GM21737 (cell line): Measurements from ENCODE around the gene FAM9B.
"Not testable (repeated sequence)": the region's sequence is repeated elsewhere in the genome, so short reads cannot be mapped to it uniquely, and the experiment has no call there.

ENCODE experiments used
- ATAC-seq: cut with Tn5 transposase; IDR thresholded peaks from one replicate; pipeline ENCODE4 v1.9.1; 2021; ENCODE audit warnings: mild to moderate bottlenecking, moderate library complexity; ENCODE audit not compliant: unreplicated experiment

FAM9B gene

DNA sequence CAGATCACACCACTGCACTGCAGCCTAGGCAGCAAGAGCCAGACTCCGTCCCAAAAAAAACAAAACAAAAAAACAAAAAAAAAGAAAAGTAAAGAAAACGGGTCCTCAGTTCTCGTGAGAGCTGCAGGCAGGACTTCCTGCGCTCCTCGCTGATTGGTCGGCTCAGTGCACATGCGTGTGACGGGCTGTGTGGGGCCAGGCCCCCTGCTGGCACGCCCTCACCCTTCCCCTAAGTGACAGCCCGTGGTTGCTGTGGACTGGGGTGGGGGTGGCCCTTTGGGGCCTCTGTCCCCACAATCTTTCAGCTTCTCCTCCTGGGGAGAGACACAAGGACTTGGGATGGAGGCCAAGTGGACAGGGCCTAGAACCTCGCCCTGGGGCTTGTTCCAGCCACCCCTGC, at the start of gene FAM9B:
TSS of gene FAM9B (minus strand) at position 139 of the 400 bp plus-strand sequence. CDS start 1,141 bp downstream, outside the sequence.
- ATAC-seq: no peak

DNA sequence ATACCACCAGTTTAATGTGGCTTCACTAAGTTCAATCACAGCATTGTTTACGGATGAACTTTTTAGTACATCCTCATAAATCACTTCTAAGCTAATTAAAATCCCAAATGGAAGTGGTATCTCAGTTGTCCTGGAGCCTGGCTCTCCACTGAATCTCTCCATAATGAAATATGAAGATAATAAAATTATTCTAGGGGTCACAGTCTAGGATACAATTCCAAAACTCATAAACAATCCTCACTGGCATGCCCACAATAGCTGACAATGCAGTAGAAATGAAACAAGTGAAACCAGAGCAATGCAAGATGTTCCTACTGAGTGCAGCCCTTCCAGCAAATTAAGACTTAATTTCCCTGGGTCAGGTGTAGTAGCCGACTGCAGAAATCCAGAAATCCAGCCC, 47.3 kb upstream of the FAM9B start:
- no peak for ATAC-seq

DNA sequence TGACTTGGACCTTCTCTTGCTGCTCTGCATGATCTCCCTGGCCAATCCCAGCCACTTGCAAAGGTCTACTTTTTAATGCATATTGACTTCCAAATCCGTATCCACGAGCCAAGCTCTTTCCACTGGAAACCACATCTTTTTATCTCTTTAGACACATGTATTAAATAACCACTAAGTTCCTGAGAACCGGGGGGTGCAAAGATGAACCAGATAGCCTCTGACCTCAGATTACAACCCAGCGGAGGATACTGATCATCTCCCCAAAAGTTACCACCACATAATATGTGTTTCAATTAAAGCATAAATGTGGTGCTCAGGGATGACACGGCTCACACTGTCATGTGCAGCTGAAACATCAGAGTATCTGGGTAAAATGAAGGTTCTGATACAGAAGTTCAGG, 40.4 kb upstream of the FAM9B start:
- no peak for ATAC-seq

DNA sequence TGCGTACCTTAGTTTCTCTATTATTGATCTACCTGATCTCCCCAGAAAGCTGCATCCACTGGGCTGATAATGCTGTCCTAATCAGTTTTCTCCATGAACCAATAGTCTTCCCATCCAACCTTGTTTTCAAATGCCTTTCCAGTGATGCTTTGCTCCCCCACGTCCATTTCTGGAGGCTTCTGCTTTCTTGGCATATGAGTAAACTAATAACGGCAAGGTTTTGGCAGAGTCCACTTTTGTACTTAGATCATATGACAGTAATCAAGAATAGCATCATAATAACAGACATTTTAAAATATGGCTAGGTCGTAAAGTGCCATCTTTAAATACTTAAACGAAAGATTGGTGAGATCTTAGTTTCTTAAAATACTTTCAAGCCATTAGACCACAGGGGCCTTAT, 38.4 kb upstream of the FAM9B start:
- no peak for ATAC-seq

DNA sequence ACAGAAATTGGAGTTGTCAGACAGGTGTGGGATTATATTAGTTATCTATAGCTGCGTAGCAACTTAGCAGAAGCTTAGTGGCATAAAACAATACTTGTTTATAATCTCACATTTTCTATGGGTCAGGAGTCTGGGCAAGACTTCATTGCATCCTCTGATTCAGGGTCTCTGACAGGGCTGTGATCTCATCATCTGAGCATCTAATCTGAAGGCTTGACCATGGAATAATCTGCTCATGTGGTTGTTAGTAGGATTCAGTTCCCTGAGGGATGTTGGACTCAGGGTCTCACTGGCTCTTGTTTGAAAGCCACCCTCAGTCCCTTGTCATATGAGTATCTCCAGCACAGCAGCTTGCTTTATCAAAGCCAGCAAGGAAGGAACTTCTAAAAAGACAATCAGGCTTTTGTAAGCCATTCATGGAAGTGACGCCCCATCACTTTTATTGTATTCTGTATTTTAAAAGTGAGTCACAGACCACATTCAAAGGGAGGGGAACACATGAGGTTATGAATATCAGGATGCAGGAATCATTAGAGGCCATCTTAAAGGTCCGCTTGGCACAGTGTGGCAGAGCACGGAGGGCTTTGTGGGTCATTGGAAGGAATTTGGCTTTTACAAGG, 37.2 kb upstream of the FAM9B start:
- ATAC-seq: no peak

DNA sequence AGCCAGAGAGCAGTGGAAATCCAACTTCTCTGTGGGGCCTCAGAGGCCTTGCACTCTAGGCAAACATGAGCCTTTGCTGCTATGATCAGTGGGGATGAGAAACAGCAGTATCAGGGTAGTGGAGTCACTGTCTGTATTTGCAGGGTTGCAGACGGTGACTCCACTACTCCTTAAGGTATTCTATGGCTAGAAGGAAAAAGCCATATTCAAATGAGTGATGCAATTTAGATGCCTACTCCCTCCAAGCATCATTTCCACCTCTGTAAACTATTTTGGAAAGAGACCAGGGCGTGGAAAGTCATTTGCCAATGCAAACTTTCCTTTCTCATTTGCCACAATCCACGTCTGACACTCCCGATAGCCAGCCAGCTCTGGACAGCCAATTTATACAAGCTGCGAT, 35.6 kb upstream of the FAM9B start:
- ATAC-seq: no peak

DNA sequence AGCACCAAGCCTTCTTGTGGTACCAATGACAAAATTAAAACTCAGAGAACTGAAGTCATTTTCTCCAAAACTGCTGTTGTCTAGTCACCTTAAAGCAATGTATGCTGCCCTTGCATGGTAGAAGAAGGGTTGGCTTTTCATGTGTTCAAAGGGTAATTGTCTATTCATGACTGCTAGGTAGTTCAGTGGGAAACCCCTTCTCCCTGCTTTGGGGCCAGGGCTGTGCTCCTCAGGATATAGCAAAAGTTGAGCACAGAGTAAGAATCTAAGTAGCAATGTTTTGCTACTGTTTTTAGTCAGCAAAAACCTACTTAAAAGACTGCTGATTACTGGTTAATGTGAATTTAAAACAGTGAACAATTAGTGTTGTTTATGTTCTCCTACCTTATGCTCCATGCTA, 30.8 kb upstream of the FAM9B start:
- ATAC-seq: no peak

DNA sequence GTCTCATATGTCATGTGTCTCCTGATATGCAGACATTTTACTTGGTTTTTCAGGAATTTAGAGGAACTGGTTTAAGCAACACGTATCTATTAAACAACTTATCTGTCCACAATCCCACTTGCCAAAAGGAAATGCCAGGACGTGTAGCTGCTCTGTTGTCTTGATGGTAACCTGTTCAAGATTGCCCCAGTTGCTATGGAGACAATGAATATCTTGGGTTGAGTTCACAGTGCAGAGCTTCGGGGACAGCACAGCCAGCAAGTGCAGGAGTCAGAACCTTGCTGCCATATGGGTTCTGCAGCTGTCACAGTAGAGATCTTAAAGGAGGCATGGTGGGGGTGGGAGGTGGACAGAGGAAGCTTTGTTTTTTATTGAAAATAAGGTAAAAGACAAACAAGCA, 28.7 kb upstream of the FAM9B start:
- no peak for ATAC-seq

DNA sequence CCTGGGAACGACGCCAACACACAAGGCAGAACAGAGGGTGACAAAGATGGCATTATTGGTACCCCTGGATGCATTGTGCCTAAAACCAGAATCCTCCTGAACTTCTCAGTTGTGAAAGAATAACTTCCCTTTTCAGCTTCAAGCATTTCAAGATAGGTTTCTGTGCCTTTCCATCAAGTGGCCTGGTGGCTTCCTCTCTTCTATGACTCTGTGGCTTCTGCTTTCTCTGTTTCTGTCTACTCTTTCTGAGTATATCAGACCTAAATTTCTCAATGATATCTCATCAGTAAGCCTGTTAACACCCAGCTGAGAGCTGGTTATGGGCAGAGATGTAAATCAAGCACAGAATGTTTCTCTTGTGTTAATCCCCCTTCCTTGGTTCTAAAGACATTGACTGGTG, 21.4 kb upstream of the FAM9B start:
- ATAC-seq: no peak

DNA sequence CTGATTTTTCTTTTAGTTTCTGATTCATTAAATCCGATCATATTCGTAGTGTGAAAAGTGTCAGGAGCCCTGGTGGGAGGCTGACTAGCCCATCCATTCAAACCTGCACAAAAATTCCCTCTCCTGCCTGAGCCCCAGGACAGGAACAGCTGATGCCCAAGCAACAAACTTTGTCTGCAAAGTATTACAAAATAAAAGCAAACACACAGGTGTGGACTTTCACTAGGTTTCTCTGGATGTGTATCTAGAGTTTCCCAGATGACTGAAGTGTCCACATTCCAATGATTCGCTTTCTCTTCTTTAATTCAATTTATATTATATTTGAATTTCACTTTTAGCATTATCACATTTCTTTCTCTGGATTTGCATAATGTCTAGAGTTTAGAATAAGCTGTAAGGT, 18.2 kb upstream of the FAM9B start:
- no peak for ATAC-seq

DNA sequence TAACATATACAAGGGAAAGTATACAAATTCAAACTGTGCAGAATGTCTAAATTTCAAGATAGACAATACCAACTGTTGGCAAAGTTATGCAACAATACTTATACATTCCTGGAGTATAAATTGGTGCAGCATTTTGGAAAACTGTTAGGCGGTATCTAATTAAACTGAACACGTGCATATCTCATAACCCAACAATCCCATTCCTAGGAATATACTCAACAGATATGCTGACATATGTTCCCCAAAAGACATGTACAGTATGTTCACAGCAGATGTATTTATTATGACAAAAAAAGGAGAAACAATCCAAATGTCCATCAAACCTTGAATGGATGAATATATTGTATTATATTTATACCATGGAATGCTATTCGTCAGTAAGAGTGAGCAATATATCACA, 16.4 kb upstream of the FAM9B start:
- ATAC-seq: no peak

DNA sequence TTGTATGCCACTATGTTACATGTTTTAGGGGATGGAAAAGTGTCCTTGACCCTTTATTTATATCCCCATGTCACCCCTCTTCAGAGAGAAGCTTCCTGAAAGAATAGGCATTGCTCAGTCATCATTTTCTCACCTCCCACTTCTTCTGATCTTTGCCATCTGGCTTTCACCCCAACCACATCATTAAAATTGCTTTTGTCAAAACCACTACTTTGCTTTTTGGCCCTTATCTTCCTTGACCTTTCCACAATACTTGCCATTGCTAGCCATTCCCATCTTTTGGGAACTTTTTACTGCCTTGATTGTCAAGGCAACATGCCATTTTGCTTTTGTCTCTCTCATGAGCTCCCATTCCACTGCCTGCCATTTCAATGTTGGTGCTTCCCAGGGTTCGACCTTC, 14.9 kb upstream of the FAM9B start:
- no peak for ATAC-seq

DNA sequence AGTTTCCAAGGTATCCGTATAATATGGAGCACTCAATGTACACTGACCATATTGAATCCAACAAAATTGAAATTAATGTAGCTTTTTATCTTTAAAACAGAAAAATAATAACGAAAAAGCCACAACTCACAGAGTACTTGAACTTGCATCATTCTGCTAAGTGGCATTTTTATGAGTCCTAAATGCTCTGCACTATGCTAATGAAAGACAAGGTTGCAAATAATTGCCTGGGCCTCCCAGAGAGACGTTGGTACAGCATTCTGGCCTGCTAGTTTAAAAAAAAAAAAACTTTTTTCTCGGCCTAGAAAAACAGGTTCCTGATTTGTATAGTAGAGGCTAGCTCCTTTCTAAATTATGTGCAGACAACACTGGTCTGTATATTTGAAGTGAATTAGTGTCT, 4.3 kb upstream of the FAM9B start:
- no peak for ATAC-seq

DNA sequence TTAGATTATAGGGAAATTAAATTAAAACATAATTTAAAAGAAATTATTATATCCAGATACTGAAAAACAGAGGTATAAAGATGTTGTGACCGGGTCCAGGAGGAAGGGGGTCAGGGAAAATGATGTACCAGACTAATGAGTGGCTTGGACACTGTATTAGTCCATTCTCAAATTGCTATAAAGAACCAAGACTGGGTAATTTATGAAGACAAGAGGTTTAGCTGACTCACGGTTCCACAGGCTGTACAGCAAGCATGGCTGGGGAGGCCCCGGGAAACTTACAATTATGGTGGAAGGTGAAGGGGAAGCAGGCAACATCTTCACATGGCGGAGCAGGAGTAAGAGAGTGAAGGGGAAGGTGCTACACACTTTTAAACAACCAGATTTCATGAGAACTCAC, 3.4 kb upstream of the FAM9B start:
- ATAC-seq: no peak

DNA sequence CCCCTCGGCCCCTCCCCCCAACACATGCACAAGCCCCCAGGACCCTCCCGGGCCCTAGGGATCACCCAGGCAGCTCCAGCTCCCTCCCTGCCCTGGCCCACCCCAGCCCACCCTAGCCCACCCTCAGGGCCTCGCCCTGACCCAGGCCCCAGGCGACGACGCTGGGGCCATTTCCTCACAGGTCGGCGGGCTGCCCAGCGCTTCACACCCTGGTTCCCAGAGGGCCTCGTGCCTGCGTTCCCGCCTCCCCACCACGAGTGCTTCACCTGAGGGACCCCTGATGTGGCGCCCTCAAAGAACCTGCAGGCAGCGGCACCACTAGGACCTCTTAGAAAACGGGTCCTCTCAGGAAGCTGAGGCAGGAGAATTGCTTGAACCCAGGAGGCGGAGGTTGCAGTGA, 341 bp downstream of the FAM9B start:
- ATAC-seq: no peak

DNA sequence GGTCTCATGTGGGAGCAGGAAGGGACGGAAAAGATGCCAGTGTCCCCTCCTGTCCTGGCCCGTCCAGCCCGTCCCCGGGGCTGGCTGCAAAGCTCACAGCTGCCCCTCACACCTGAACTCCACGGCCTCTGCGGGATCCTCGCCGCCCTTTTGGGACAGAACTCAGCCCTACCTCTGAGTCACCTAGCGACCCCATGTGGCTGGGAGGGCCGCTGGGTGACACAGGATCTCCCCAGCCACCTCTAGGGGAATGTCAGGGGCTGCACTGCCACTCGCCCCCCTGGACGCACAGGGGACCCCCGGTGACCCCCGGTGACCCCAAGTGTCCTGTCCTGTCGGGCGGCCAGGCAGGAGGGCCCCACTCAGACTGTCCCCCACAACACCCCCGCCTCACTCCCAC, 748 bp downstream of the FAM9B start:
- no peak for ATAC-seq

DNA sequence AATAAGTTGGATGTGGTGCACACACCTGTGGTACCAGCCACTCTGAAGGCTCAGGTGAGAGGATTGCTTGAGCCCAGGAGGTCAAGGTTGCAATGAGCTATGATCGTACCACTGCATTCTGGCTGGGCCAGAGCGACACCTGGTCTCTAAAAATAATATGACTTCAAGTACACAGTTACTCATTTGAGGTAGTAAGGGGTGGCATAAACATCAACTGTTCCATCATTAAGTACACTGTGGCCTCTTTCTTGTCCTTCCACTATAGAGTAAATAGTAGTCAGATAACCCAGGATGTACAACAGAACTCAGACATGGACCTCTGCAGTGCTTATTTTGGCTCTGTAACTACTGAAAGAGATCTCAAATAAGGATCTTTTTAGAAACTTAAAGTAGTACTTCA, 10.6 kb downstream of the FAM9B start:
- ATAC-seq: no peak

DNA sequence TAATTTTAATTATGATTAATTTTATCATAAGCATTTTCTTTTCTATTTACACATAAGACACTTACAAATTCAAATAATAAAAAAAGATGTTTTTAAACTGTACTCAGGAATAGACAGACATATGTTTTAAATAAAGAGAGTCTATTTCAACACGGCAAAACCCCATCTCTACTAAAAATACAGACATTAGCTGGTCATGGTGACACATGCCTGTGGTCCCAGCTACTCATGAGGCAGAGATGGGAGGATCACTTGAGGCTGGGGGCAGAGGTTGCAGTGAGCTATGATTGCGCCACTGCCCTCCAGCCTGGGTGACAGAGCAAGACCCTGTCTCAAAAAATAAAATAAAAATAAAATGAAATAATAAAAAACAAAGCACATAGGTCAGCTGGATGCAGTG, 14.8 kb downstream of the FAM9B start:
- no peak for ATAC-seq

DNA sequence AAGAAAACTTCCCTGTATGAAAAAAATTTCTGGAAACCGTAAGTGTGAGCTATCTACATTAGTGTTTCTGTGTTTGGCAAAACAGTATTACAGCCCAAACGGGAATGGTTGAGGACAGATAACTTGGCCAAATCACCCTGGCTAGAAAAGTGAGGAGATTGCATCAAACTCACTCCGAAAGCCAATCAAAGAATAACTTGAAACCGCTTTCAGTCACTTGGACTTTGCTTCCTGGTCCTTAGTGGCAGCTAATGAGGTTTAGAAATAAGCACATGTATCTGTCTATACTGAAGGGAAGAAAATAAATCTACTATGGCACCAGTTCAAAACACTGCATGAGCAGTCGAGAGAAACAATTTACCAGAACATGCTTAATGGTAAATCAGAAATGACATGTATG, 15.6 kb downstream of the FAM9B start:
- not testable (repeated sequence) for ATAC-seq

DNA sequence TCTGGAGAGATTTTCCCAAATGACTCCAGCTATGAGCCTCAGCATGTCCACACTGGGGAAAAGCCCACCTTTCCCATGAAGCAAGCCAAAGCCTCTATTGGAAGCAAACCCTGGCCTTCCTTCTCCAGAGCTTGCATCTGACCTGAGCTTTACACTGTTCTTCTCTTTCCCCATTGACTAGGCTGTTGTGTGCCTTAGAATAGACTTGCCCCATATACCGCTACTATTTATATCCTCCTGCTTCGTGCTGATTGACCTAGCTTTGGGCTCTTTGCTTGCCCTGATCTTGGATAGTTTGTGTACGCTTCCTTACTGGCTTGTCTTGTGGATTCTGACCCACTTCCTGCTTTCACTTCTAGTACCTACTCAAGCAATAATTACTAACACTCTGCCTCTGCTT, 30.9 kb downstream of the FAM9B start:
- no peak for ATAC-seq

DNA sequence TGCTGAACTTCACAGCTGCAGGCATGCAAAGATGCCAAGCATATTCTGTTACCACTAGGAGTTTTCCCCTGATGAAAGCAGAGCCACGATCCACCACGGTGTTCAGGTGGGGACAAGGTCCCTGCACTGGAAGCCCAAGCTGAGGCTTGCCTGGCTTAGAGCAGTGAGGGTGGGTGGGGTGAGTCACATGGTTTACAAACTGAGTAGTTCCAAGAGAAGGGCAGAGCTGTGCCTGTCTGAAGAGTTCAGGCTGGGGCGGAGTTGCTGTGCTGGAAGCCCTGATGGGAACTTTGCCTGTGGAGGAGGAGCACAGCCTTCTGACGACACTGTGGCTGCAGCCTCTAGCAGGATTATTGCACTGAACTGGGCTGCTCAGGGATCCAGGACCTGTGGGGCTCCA, 45.5 kb downstream of the FAM9B start:
- ATAC-seq: no peak

DNA sequence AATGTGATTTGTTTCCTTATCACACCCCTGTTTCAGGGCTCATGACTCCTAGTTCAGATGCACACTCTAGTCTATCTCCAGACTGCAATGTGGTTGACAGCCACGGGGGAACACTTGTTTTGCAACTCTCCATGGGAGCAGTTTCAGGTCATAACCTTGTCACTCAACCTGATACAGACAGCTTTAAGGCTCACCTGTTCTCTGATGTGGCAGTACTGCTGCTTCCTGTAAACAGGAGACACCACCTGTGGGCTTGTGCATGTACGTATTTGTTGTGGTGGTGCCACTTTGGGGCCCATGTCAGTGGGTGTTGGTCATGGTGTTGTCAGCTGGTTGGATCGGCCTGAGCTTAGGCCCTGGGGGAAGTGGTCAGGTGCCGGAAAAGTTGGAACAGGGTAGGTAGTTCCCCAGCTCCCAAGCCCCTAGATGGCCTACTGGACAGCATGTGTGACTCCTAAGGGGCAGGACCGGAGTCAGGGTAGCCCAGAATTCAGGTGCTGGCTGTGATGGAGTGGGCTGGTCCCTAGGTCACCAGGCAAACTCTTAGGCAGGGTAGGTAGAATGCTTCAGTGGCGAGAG, 46.2 kb downstream of the FAM9B start:
- ATAC-seq: no peak

DNA sequence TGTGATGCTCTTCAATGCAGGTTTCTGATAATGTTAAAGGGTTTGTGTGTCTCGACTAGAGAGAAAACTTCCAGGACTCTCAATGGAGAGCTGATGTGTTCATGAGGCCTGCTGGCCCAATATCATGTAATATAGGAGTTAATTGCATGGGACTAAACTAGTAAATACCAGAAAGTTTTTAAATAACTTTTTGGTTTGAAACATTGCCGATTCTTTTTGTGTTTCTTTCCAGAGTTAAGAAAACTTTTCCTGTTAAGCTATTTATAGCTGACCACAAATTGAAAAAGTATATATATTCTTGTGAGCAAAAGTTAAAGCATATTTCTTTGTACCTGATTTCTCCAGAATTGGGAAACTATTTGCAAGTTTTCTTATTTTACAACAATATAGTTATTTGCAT, 49.7 kb downstream of the FAM9B start:
- no peak for ATAC-seq
